GM19468 (cell line): ENCODE measurements around the gene C12orf75.
"Not testable (repeated sequence)": the region's sequence is repeated elsewhere in the genome, so short reads cannot be mapped to it uniquely, and the experiment has no call there.

ENCODE experiments used
- ATAC-seq: cut with Tn5 transposase; IDR thresholded peaks from one replicate; pipeline ENCODE4 v1.9.1; 2021; ENCODE audit warnings: mild to moderate bottlenecking, moderate library complexity, moderate number of reproducible peaks; ENCODE audit not compliant: unreplicated experiment; ENCODE audit errors: extremely low read depth

Gene C12orf75

DNA sequence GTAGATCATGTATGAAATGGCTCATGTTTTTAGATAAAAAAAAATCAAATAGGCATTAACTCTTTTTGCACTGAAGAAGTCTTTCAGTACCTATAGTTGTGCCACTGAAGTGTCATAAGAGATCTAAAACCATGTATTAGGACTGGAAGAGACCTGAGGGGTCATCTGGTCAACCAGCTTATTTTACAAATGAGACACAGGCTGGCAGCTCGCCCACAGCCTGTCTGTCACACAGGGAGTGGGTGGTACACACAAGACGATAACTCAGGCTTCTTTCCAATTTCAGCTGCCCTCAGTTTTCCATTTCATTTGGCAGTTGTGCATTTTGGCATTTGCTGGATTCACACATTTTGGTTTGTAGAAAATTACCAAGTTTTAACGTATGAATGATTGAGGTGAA is 34.7 kb downstream of the C12orf75 start:
- no peak for ATAC-seq

DNA sequence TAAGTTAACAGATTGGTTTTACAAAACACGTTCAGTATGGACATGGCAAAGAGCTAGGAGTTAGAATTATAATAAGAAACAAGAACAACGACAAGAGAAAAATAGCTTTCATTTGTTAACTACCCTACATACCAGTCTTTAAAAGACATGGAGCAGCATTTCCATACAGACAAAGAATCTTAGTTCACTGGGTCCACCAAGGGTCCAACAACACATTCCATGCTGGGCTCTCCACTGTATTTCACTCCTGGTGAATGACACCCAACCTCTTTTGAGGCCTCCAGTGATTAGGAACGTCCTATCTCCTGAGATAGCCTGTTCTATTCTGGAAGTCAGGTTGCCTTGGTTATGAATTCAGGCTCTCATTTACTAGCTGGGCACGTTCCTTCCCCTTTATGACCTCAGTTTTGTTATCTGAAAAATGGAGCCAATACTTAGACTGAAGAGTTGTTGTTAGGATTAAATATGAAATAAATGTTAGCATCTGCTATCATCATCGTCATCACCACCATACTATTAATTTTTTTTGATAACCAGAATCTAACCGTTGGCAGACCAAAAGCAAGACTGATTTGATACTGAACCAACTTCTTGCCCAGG is 37.7 kb downstream of the C12orf75 start:
- no peak for ATAC-seq

DNA sequence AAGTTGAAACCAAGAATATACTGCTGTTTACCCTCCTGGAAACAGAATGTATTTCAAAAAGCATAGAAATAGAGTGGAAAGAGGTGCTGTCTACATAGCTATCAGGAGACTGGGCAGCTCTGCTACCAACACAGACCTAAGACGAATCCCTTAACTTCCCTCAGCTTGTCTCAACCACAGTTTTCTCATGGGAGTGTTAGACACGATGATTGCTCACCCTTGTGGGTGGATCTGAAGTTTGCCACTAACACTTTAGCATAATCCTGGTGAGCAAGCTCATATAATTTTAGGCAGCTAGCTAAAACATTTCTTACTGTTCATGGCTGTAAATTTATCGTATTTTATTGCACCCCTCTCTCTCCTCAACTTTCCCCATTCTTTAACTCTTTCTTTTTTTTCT is 38.5 kb downstream of the C12orf75 start:
- no peak for ATAC-seq

DNA sequence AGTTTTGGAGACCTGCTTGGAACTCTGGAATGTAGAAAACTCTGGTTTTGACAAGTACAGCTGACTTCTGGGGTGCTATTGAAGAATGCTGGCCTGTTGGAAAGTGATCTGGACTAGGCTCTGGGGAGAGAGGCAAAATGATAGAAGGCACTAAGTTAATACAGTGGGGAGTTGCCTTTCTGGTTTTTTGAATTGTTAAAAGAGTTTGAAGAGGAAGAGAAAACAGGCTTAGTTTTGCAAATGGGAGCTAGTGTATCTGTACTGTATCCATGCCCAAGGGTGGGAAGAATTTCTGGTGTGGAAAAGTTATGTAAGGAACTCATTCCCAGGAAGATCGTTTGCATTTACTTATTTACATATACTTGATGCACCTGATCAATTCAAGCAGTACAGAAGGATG is 43.8 kb downstream of the C12orf75 start:
- no peak for ATAC-seq

DNA sequence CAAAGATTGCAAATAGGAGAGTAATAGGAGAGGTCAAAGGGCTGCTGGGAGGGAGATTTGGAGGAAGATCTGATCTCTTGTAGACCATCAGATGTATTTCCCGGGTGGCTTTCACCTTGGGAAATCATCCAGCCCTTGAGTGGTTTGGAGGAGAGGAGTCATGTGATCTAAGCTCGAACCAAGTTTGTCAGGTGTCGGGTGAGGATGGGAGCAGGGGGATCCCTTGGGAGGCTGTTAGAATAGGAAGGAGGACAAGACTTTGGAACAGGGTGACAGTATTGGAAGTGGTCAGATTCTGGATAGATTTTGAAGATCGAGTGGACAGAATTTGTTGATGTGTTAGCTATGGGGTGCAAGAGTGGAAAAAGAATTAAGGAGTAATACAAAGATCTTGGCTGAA is 46.6 kb downstream of the C12orf75 start:
- no peak for ATAC-seq

DNA sequence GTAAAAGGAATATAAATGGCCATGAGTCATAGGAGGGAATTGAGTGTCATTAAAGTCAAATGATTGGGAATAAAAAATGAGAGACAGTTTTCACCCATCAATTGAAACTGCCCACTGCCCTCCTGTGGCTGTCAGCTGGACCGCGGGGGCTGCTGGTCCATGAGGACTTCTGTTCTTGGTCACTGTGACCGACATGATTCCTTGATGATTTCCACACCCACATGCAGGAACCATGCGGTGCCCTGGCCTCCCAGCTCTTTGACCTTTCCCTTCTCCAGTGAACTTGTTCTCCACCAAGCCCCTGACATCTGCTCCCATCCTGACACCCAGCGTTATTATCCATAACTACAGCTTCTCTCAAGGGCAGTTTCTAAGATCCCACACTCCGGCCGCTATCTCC is 48.4 kb downstream of the C12orf75 start:
- ATAC-seq: no peak

DNA sequence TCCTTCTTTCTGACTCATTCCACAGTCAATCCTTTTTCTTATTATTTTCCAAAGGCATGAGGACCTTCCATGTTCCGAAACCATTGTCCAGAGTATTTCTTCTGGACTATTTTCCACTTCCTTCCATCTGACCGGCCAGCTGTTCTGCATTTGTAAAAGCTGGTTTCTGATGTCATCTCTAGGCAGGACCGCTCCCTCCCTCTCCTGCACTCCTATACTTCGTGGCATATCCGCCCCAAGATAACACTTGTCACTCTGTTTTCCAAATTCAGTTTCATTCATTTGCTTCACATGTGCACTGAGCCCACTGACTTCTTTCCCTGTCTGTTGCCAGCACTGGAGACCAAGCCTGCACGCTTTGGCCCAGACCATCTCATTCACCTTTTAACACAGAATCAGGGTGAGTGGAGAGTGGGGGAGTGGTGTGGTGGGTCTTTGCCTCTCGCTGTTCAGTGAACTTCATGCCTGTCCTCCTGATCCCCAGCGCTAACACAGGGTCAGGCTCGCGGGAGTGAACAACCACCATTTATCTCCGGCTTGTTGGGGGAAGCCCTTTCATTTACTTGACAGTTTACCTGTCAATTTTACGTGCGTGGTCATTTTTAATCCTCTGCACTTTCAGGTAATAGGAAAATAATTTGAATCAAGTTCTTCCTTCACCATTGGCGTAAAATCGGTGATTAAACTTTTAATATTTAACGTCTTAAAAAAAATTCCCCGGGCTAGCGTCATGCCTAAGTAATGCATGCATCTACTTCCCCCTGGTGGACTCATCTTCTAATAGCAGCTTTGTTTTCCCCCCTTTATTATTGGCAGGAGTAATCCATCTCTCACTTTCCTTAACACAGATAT is 52.5 kb downstream of the C12orf75 start:
- no peak for ATAC-seq

DNA sequence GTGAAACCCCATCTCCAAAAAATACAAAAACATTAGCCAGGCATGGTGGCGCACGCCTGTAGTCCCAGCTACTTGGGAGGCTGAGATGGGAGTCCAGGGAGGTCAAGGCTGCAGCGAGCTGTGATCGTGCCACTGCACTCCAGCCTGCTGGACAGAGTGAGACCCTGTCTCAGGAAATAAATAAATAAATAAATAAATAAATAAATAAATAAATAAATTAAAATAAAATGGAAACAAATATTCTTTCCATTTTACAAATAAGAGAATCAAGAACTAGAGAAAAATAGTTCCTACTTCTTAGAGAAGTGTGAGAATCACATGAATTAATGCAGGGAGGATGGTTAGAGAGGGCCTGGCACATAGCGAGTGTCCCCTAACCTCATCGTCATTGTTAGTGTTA is 53.7 kb downstream of the C12orf75 start:
- no peak for ATAC-seq

DNA sequence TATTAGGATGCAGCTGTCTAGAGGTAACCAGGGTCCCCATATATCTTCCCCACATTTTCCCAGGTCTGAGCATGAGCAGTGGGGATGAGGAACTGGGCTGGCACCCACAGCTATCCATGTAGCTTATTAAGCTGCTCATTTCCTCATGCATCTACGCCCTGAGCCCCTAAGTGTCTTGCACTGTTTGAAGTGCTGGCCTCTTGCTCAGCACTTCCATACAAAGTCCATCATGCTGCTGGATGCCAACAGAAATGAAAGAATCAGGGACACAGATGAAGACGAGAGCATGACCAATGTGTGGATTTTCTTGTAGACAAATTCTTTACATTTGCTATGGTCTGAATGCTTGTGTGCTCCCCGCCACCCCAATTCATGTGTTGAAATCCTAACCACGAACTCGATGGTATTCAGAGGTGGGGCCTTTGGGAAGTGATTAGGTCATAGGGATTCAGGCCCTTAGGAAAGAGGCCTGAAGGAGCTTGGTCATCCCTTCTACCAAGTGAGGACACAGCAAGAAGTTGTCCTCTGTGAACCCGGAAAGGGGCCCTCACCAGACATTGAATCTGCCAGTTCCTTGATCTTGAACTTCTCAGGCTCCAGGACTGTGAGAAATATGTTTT is 54.5 kb downstream of the C12orf75 start:
- no peak for ATAC-seq

DNA sequence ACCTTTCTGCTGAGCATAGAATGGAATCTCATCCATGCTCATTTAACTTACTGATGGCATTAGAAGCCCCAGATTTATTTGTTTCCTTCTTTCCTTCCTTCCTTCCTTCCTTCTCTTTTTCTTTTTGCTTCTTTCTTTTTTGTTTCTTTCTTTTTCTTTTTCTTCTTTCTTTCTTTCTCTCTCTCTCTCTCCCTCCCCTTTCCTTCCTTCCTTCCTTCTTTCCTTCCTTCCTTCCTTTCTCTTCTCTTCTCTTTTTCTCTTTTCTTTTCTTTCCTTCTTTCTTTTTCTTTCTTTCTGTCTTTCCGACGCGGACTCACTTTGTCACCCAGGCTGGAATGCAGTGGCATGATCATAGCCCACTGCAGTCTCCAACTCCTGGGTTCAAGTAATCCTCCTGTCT is 55.9 kb downstream of the C12orf75 start:
- ATAC-seq: no peak

DNA sequence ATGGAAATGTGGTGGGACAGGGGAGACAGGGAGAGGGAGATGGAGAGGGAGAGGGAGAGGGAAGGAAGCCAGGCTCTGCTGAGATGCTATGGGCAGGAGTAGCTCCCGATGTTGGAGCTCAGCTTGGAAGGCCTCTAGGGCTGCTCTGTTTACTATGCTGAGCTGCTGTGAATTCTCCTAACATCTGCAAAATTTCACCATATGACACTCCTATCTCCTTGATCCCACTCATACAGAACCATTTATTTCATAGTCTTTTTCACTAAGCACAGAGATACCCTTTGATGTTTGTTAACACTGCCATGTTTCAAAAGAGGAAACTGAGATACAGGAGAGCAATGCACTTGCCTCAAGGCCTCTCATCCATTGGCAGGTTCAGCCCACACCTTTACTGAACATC is 60.7 kb downstream of the C12orf75 start:
- no peak for ATAC-seq

DNA sequence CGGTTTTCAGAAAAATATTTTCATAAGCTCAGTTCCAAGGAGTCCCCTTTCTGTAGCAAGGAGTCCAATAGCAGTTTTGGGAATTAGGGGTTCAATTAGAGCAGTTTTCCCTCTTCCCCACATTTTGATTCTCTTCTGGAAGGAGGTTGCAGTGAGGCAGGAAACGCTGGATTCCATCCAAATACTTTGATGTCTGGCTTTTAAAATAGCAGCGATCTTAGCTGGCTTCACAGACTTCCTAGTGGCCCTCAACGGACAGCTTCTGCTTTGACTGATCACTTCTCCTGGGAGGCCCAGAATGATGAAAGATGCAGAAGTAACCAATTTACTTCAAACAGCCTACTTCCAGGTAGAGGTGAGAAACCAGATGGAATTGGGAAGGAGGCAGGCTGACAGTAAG is 63.1 kb downstream of the C12orf75 start:
- no peak for ATAC-seq

DNA sequence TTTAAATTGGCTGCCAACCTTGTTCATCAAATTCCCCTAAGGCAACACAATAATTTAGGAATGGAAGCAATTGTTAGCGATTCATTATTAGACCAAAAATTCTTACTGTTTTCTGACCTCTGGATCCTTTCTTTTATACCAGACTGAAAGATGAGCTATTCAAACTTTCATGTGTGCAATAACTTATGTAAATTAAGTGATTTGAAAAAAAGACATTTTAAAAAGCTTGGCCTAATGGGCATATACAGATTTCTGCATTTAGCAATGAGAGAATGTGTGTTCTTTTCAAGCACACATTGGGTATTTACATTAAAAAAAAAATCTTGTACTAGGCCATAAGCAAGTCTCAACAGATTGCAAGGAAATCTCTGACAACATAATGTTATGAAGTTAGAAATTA is 65.5 kb downstream of the C12orf75 start:
- no peak for ATAC-seq

DNA sequence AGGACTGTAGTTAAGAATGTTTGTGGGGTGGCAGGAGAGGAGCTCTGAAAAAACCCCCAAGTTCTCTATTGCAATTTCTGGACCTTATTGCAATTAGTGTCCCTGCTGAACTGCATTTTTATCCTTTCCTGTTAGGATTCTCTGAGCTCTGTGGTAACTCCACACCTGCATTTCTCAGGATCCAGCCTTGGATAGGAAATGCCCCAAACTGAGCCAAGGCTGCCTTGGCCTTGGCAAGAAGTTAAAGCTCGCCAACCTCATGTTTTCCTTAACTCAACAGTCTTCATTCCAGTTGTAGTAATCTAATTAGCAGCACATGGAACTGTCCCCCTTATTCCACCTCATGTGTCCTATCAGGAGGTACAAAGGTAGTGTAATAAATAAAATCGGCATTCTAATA is 66.5 kb downstream of the C12orf75 start:
- no peak for ATAC-seq

DNA sequence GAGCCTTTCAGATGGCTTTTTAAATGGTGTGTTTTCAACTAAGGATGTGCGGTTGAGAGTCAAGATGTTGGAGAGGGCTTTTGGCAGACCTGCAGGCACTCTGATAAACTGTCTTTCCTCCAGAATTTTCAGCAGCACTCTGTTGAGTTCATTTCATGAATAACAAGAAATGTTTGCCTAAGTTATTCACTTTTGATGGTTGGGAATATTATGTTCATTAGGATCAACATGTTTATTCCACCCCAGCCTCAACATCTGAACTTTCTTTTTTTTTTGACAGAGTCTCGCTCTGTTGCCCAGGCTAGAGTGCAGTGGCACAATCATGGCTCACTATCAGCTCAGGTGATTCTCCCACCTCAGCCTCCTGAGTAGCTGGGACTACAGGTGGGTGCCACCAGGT is 68.4 kb downstream of the C12orf75 start:
- ATAC-seq: no peak

DNA sequence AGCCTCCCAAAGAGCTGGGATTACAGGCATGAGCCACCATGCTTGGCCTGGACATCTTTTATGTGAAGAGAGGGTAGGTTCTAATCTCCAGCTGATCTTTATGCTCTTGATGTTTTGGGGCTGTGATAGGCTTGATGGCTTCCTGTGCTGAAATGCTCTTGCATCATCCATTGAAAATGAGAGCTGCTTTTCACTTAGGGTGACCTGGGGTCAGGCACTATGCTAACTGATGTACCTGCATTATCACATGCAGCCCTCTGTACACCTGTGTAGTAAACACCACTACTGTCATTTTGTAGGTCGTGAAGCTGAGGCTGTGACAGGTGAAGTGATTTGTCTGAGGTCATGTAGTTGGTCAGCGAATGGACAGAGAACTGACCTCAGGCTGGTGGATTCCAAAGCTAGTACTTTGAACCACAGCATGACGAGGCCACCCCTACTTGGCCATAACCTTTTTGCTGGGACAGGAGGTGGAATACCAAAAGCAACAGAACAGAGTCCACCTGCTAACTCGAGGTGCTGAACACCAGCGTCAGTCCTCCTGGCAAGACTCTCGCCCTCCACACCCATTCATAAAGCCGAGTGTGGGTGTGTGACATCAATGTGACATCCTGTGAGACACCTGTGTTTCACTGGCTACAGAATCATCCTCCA is 69.1 kb downstream of the C12orf75 start:
- ATAC-seq: no peak

DNA sequence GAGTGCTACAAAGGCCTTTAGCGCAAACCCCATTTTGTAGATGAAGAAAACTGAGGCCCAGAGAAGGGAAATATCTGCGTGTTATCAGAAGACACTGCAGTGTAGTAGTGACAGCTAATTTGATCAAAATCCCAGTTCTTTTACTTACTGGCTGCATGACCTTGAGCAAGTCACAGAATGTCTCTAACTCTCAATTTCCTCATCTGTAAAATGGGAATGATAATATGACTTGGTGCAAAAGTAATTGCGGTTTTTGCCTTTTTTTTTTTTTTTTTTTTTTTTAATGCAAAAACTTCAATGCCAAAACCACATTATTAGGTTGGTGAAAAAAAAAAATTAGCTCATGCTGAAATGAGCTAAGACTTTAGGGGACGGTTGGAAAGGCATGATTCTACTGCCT is 69.7 kb downstream of the C12orf75 start:
- no peak for ATAC-seq

DNA sequence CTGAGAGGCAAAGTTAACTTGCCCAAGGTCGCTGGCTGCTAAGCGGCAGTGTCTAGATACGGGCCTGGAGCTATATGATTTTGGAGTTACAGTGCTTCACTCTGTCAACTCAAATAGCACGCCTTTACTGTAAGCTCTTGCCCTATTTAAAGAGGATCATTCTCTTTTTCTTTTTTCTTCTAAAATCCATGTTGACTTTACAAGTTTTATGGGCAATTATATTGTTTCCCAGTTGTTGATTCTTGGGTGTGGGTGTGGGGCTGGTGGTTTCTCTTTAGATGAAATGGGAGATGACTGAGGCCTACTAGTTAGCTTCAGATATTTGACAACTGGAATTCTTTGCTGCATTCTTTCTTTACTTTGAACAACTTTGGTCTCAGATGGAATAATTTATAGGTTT is 70.7 kb downstream of the C12orf75 start:
- ATAC-seq: no peak

DNA sequence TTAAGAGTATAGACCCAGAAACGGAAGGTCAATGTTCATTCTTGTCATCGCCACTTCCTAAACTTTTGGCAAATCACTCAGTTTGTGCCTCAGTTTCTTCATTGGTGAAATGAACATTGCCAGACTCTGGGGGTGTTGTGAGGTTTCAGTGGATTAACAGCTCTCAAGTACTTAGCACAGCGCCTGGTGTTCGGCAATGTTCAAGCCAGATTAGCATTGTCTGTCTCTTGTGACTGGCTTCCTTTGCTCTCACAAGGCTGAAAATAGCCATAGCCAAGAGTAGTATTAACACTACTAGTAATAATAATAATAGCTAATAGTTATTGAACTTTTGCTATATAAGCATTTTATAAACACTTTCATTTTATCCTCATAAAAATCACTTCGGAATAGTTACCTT is 71.9 kb downstream of the C12orf75 start:
- no peak for ATAC-seq

DNA sequence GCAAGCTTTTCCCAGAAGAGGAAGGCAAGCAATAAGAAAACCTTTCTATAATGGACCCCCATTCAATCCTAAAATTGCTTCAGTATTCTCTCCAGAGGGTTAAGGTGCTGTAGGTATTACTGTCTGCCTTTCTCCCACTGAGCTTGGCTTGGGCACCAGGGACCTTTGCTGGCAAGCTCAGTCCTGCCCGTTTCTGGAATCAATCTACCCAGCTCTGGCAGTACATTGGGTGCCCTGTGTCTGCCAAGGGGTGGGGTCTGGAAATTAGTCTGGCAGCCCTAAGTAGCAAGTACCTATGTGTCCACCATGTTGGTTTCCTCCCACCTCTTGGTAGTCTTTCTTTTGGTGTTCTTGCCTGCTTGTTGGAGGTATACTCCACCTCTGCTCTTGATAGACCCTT is 72.6 kb downstream of the C12orf75 start:
- no peak for ATAC-seq

DNA sequence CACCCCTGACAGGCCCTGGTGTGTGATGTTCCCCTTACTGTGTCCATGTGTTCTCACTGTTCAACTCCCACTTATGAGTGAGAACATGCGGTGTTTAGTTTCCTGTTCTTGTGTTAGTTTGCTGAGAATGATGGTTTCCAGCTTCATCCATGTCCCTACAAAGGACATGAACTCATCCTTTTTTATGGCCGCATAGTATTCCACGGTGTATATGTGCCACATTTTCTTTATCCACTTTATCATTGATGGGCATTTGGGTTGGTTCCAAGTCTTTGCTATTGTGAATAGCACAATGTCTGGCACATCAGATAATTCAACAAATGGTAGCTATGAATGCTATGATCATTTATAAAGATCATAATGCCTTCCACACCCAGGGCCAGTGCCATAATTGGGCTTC is 73.6 kb downstream of the C12orf75 start:
- ATAC-seq: not testable (repeated sequence)
